HepG2 (cell line): ENCODE results near the gene SEPHS2. TPM values are rescaled to one million over a fixed set of nuclear protein-coding genes. Genes with fewer than 3 reads are reported as not detected.
A peak's percentile ranks its signal among the peaks of the same experiment; 100 is the strongest.

Source experiments
- E2F5 ChIP-seq: sonication (generic); formaldehyde crosslinking; conservative IDR thresholded peaks from 2 replicates; pipeline ENCODE4 v1.4.0; 2020; ENCODE audit warnings: missing genetic modification reagents
- KDM2A ChIP-seq: sonication (generic); formaldehyde crosslinking; IDR thresholded peaks from 2 replicates; pipeline ENCODE4 v1.4.0; 2020; ENCODE audit warnings: low read depth, missing genetic modification reagents, borderline replicate concordance
- NONO ChIP-seq, 2 experiments: fragments of 450-650 bp in 1 of 2; sonication (generic) in 1 of 2; formaldehyde crosslinking in 1 of 2; IDR thresholded peaks in 1 of 2; conservative IDR thresholded peaks in 1 of 2; 2 replicates each; pipeline versions ENCODE4 v1.6.1 to v1.8.0; 2017 to 2022; ENCODE audit warnings: mild to moderate bottlenecking in 1 of 2, missing genetic modification reagents in 1 of 2, moderate library complexity in 1 of 2
- PHF21A ChIP-seq: sonication (generic); formaldehyde crosslinking; IDR thresholded peaks from 2 replicates; pipeline ENCODE4 v1.5.0; 2020; ENCODE audit warnings: mild to moderate bottlenecking, missing genetic modification reagents
- PLRG1 ChIP-seq: fragments of 450-650 bp; conservative IDR thresholded peaks from 2 replicates; pipeline ENCODE4 v1.6.1; 2016
- PRDM15 ChIP-seq: sonication (generic); formaldehyde crosslinking; IDR thresholded peaks from 2 replicates; pipeline ENCODE4 v1.4.0; 2020; ENCODE audit warnings: missing genetic modification reagents
- SKI ChIP-seq: fragments of 450-650 bp; IDR thresholded peaks from one replicate; pipeline ENCODE4 v1.6.1; 2018; ENCODE audit warnings: mild to moderate bottlenecking; ENCODE audit not compliant: partially characterized antibody
- SYNCRIP ChIP-seq: fragments of 200-400 bp; formaldehyde crosslinking; IDR thresholded peaks from 2 replicates; pipeline ENCODE4 v1.6.1; 2018; ENCODE audit warnings: mild to moderate bottlenecking, low read depth, low read length; ENCODE audit not compliant: insufficient read depth
- TCF7 ChIP-seq: sonication (generic); IDR thresholded peaks from 2 replicates; pipeline ENCODE4 v1.6.1; 2016; ENCODE audit warnings: antibody characterized with exemption, low read depth
- THYN1 ChIP-seq: sonication (generic); formaldehyde crosslinking; IDR thresholded peaks from 2 replicates; pipeline ENCODE4 v1.8.1; 2023; ENCODE audit warnings: low read depth, mild to moderate bottlenecking, moderate library complexity, missing genetic modification reagents, borderline replicate concordance
- TIGD3 ChIP-seq: sonication (generic); formaldehyde crosslinking; IDR thresholded peaks from 2 replicates; pipeline ENCODE4 v1.5.1; 2020; ENCODE audit warnings: mild to moderate bottlenecking, missing genetic modification reagents, borderline replicate concordance
- ZBTB37 ChIP-seq: sonication (generic); formaldehyde crosslinking; IDR thresholded peaks from 2 replicates; pipeline ENCODE4 v1.4.0; 2020; ENCODE audit warnings: mild to moderate bottlenecking, missing genetic modification reagents
- ZNF547 ChIP-seq: sonication (generic); formaldehyde crosslinking; IDR thresholded peaks from 2 replicates; pipeline ENCODE4 v1.5.1; 2020; ENCODE audit warnings: mild to moderate bottlenecking, missing genetic modification reagents
- ZNF646 ChIP-seq: sonication (generic); formaldehyde crosslinking; IDR thresholded peaks from 2 replicates; pipeline ENCODE4 v1.9.0; 2021; ENCODE audit warnings: mild to moderate bottlenecking, missing genetic modification reagents
- polyA plus RNA-seq, 8 experiments: library from polyadenylated mRNA; depleted of rRNA in 3 of 8; stranded (reverse) in 7 of 8; unstranded in 1 of 8; fragments of >200 nt; fragmentation: Illumina TruSeq in 4 of 8; extraction: Trizol in 4 of 8; gene quantifications; 2 replicates each; pipeline versions ENCODE4 v1.2.1 to v1.2.3, GENCODE V29; 2011 to 2016; ENCODE audit warnings: low read depth in 4 of 8, missing spikeins in 1 of 8, mixed read lengths in 1 of 8; ENCODE audit not compliant: insufficient read depth in 1 of 8
- total RNA-seq, 5 experiments: library from RNA; depleted of rRNA; stranded (reverse); fragments of >200 nt; fragmentation: Illumina TruSeq; extraction: Trizol; gene quantifications; 2 replicates each; pipeline ENCODE4 v1.2.3, GENCODE V29; 2016; ENCODE audit warnings: low read depth in 1 of 5

SEPHS2 gene
- total and polyA plus RNA-seq, 2 of the 13 experiments (the other 11 are each of a cell fraction or from before 2014, with no cell fraction given) = 20.7 to 127 TPM

GRCh38 chr16:30430428-30430970 is 15.2 kb downstream of the SEPHS2 start (continued):
- TF ChIP-seq PRDM15 (peak; percentile 71), ZNF547 (CRISPR knock-in tag) (peak; percentile 37), PHF21A (CRISPR knock-in tag) (0 out of 2 replicates have a peak, but pooled peaks have one; percentile 66), SKI (no peak), KDM2A (CRISPR knock-in tag) (no peak; the same call in 1 of the 2 replicates), SYNCRIP (no peak), NONO (IDR thresholded peaks at IDR 0.05) (no peak), NONO (CRISPR knock-in tag; conservative IDR thresholded peaks at IDR 0.05) (peak; percentile 22; the same call in 1 of the 2 replicates), ZNF646 (no peak), THYN1 (CRISPR knock-in tag) (no peak), E2F5 (CRISPR knock-in tag) (no peak), TIGD3 (0 out of 2 replicates have a peak, but pooled peaks have one; percentile 51), ZBTB37 (no peak), PLRG1 (no peak), TCF7 (no peak)
